Activated CD4-positive, alpha-beta T cell treated with anti-CD3 and anti-CD28 coated beads, Interleukin-2, amount 50 U/mL, for 24 hours (primary cell): Measurements from ENCODE around the gene IFNA7.
"Not testable (repeated sequence)": the region's sequence is repeated elsewhere in the genome, so short reads cannot be mapped to it uniquely, and the experiment has no call there.

Experiments
- DNase-seq, 2 donors: peaks; one replicate each; pipeline ENCODE4 v3.0.0-alpha.2; 2020; ENCODE audit warnings: low read depth in 1 of 2, low spot score in 1 of 2

Gene IFNA7

GRCh38 chr9:21182810-21183736, 18.9 kb downstream of the IFNA7 start:
- not testable (repeated sequence) for DNase-seq

GRCh38 chr9:21174671-21175070, 27.3 kb downstream of the IFNA7 start:
- no peak for DNase-seq

- no peak for DNase-seq
These were observed 29.8 kb downstream of the IFNA7 start for GRCh38 chr9:21172156-21172555.

- no peak for DNase-seq
These were observed 30.7 kb downstream of the IFNA7 start for GRCh38 chr9:21171351-21171750.

GRCh38 chr9:21166560-21166959, 35.4 kb downstream of the IFNA7 start, which contains the start of gene IFNA21:
IFNA21 (minus strand) TSS chr9:21166660; CDS start chr9:21166612, 48 bp downstream.
- not testable (repeated sequence) for DNase-seq

GRCh38 chr9:21165516-21165915, 36.5 kb downstream of the IFNA7 start:
- no peak for DNase-seq

GRCh38 chr9:21160178-21160577, 41.8 kb downstream of the IFNA7 start:
- no peak for DNase-seq

- DNase-seq, result no peak
These were observed 46.5 kb downstream of the IFNA7 start for GRCh38 chr9:21155501-21155900.

- DNase-seq, result no peak
These were observed 47.9 kb downstream of the IFNA7 start for GRCh38 chr9:21154018-21154608.

GRCh38 chr9:21153336-21154017, 48.5 kb downstream of the IFNA7 start:
- no peak for DNase-seq
